CD14-positive monocyte (primary cell): ENCODE data around the gene FAM200B. TPM values are rescaled to one million over a fixed set of nuclear protein-coding genes. Genes with fewer than 3 reads are reported as not detected.

Experiments
- DNase-seq, 3 donors: peaks; one replicate each; pipeline ENCODE4 v3.0.0-alpha.2; 2011 to 2022
- H2AFZ ChIP-seq: 2 replicates; pipeline ENCODE4 v1.6.0; 2012; ENCODE audit warnings: mild to moderate bottlenecking, low read depth, low read length, inconsistent platforms; ENCODE audit not compliant: insufficient read depth, poor library complexity, severe bottlenecking
- H3K27ac ChIP-seq, 2 donors: 1 replicate in 1 of 2; 2 replicates in 1 of 2; pipeline ENCODE4 v1.5.1; 2012 to 2013; ENCODE audit warnings: low read length in 2 of 2, control low read depth in 1 of 2, inconsistent platforms in 1 of 2, low read depth in 1 of 2, mild to moderate bottlenecking in 1 of 2
- H3K27me3 ChIP-seq, 2 donors: one replicate each; pipeline versions ENCODE4 v1.6.0 to v1.6.1; 2011 to 2013; ENCODE audit warnings: low read length in 2 of 2; ENCODE audit not compliant: control insufficient read depth in 2 of 2, insufficient read depth in 2 of 2
- H3K36me3 ChIP-seq, 2 donors: replicated peaks in 1 of 2; 1 replicate in 1 of 2; 2 replicates in 1 of 2; pipeline versions ENCODE4 v1.5.1 to v1.6.1; 2012 to 2013; ENCODE audit warnings: low read length in 2 of 2, control low read depth in 1 of 2, inconsistent platforms in 1 of 2, mild to moderate bottlenecking in 1 of 2; ENCODE audit not compliant: insufficient read depth in 2 of 2, control insufficient read depth in 1 of 2
- H3K4me1 ChIP-seq, 2 donors: 1 replicate in 1 of 2; 2 replicates in 1 of 2; pipeline versions ENCODE4 v1.5.1 to v1.6.1; 2012 to 2013; ENCODE audit warnings: low read length in 2 of 2, control low read depth in 1 of 2, inconsistent platforms in 1 of 2, mild to moderate bottlenecking in 1 of 2, moderate library complexity in 1 of 2; ENCODE audit not compliant: insufficient read depth in 2 of 2, control insufficient read depth in 1 of 2
- H3K4me2 ChIP-seq: replicated peaks from 2 replicates; pipeline ENCODE3; 2012; ENCODE audit warnings: low read length, moderate library complexity, mild to moderate bottlenecking; ENCODE audit not compliant: poor library complexity, severe bottlenecking; ENCODE audit errors: extremely low read depth
- H3K4me3 ChIP-seq, 3 experiments: fragments of 200-600 bp in 1 of 3; sonication (generic) in 1 of 3; replicated peaks in 1 of 3; 1 replicate in 2 of 3; 2 replicates in 1 of 3; pipeline ENCODE4 v1.5.1; 2011 to 2013; ENCODE audit warnings: low read length in 3 of 3, mild to moderate bottlenecking in 3 of 3, control low read depth in 2 of 3, low read depth in 2 of 3, inconsistent platforms in 1 of 3, moderate library complexity in 1 of 3
- H3K79me2 ChIP-seq: 2 replicates; pipeline ENCODE4 v1.6.0; 2012; ENCODE audit warnings: mild to moderate bottlenecking, control low read depth, inconsistent platforms, low read length, moderate library complexity; ENCODE audit not compliant: insufficient read depth
- H3K9ac ChIP-seq: 2 replicates; pipeline ENCODE4 v1.6.0; 2017; ENCODE audit warnings: low read length, mild to moderate bottlenecking; ENCODE audit not compliant: insufficient read depth, poor library complexity, severe bottlenecking
- H3K9me3 ChIP-seq, 2 donors: replicated peaks in 1 of 2; 1 replicate in 1 of 2; 2 replicates in 1 of 2; pipeline versions ENCODE4 v1.5.1 to v1.6.1; 2012 to 2013; ENCODE audit warnings: low read length in 2 of 2, control low read depth in 1 of 2; ENCODE audit not compliant: control insufficient read depth in 1 of 2, insufficient read depth in 1 of 2
- H4K20me1 ChIP-seq: 2 replicates; pipeline ENCODE4 v1.6.0; 2012; ENCODE audit warnings: mild to moderate bottlenecking, low read length, control low read depth, moderate library complexity; ENCODE audit not compliant: insufficient read depth
- H3K27ac Mint-ChIP-seq, 7 donors: one replicate each; pipeline ENCODE4 v1.8.0; 2020; ENCODE audit warnings: mild to moderate bottlenecking in 7 of 7, mixed read lengths in 7 of 7, moderate library complexity in 6 of 7, inconsistent platforms in 2 of 7
- H3K27me3 Mint-ChIP-seq, 3 donors: one replicate each; pipeline ENCODE4 v1.8.0; 2021 to 2022; ENCODE audit warnings: low read depth in 3 of 3, mild to moderate bottlenecking in 3 of 3, mixed read lengths in 3 of 3, moderate library complexity in 3 of 3, inconsistent platforms in 1 of 3
- H3K36me3 Mint-ChIP-seq, 2 donors: one replicate each; pipeline ENCODE4 v1.8.0; 2020; ENCODE audit warnings: mixed read lengths in 2 of 2, inconsistent platforms in 1 of 2, mild to moderate bottlenecking in 1 of 2
- H3K4me1 Mint-ChIP-seq: one replicate; pipeline ENCODE4 v1.8.0; 2020; ENCODE audit warnings: mild to moderate bottlenecking, mixed read lengths
- H3K4me3 Mint-ChIP-seq, 2 donors: one replicate each; pipeline ENCODE4 v1.8.0; 2020; ENCODE audit warnings: mild to moderate bottlenecking in 2 of 2, mixed read lengths in 2 of 2, moderate library complexity in 1 of 2
- H3K9me3 Mint-ChIP-seq, 7 donors: one replicate each; pipeline ENCODE4 v1.8.0; 2020 to 2022; ENCODE audit warnings: mixed read lengths in 7 of 7, mild to moderate bottlenecking in 6 of 7, moderate library complexity in 6 of 7, inconsistent platforms in 2 of 7
- WGBS: methylation state at CpG from one replicate; pipeline ENCODE4 v1.1.5; 2013; ENCODE audit warnings: missing lambda C conversion rate; ENCODE audit not compliant: insufficient coverage; 5-methylcytosine and 5-hydroxymethylcytosine counted together
- intact Hi-C, 2 donors: fragments of 100-400 bp; cut with micrococcal nuclease; formaldehyde crosslinking; loops; one replicate each; pipeline versions ENCODE4 v1.15.0 to v1.15.1; 2023
- polyA plus RNA-seq, 3 donors: library from polyadenylated mRNA; depleted of rRNA in 1 of 3; unstranded in 2 of 3; stranded (reverse) in 1 of 3; fragments of 300-500 nt in 2 of 3; fragments of >200 nt in 1 of 3; fragmentation: Illumina TruSeq in 2 of 3; gene quantifications; 1 replicate in 2 of 3; 2 replicates in 1 of 3; pipeline ENCODE4 v1.2.3, GENCODE V29; 2012 to 2021
- TF ChIP-seq, protein P1 (sequence below): fragments of 200-600 bp; IDR thresholded peaks from one replicate; pipeline ENCODE4 v1.8.0; 2022; ENCODE audit warnings: antibody characterized with exemption, mild to moderate bottlenecking

The FAM200B gene
- polyA plus RNA-seq, 3 donors: 65.7 to 169 (median 151) TPM

DNA sequence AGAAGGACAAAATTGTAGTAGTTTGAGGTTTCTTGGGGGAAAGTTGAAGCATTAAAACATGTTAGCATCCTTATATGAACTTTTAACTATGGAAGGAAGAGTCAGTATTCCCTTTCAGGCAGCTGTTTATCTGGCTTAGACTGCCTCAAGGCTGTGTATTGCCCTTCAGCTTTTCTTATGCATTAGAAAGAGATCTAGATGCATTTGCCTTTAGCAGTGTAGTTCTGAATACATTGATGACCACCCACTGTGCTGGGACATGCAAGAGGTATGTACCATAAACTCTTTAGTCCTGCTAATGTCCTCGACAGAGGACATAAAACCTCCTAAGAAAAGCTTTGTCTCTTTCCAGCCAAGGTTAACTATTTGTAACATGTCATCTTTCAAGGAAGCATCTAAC, 2.9 kb downstream of the FAM200B start:
- Histone ChIP-seq H2AFZ (no peak overlapping the region), H4K20me1 (no peaks in the 10 kb centered on the region), H3K4me3 (peak overlapping the region in 1 of 3 experiments; percentile 96), H3K27ac (peak overlapping the region in 1 of 2 donors; percentile 39), H3K9ac (no peak overlapping the region), H3K4me2 (peak overlapping the region; percentile 92), H3K4me1 (peaks cover 62 to 89% of the 10 kb centered on the region in 2 donors), H3K9me3 (no peaks in the 10 kb centered on the region), H3K79me2 (peaks cover 99% of the 10 kb centered on the region), H3K27me3 (no peaks in the 10 kb centered on the region), H3K36me3 (peaks cover 7 to 26% of the 10 kb centered on the region in 2 donors)
- no peak for DNase-seq
- Mint-ChIP-seq H3K4me1 (peaks cover 70% of the 10 kb centered on the region), H3K27me3 (no peaks in the 10 kb centered on the region), H3K36me3 (peaks cover 32 to 45% of the 10 kb centered on the region in 2 donors), H3K9me3 (peaks cover 0 to 2% (median 0%) of the 10 kb centered on the region in 7 donors), H3K4me3 (peak overlapping the region in 1 of 2 donors; percentile 12), H3K27ac (peak overlapping the region in 4 of 7 donors; percentile 32 to 80 (median 56))
- no CpG with 5 or more reads among the region's 1 CpG for WGBS
- TF ChIP-seq, protein P1, sequence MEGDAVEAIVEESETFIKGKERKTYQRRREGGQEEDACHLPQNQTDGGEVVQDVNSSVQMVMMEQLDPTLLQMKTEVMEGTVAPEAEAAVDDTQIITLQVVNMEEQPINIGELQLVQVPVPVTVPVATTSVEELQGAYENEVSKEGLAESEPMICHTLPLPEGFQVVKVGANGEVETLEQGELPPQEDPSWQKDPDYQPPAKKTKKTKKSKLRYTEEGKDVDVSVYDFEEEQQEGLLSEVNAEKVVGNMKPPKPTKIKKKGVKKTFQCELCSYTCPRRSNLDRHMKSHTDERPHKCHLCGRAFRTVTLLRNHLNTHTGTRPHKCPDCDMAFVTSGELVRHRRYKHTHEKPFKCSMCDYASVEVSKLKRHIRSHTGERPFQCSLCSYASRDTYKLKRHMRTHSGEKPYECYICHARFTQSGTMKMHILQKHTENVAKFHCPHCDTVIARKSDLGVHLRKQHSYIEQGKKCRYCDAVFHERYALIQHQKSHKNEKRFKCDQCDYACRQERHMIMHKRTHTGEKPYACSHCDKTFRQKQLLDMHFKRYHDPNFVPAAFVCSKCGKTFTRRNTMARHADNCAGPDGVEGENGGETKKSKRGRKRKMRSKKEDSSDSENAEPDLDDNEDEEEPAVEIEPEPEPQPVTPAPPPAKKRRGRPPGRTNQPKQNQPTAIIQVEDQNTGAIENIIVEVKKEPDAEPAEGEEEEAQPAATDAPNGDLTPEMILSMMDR: no peak
- intact Hi-C loops: loop anchor here in 1 of 2 donors (5.0 kb wide), 1 partner anchor 37 kb away; no protein-coding TSS in a partner anchor

DNA sequence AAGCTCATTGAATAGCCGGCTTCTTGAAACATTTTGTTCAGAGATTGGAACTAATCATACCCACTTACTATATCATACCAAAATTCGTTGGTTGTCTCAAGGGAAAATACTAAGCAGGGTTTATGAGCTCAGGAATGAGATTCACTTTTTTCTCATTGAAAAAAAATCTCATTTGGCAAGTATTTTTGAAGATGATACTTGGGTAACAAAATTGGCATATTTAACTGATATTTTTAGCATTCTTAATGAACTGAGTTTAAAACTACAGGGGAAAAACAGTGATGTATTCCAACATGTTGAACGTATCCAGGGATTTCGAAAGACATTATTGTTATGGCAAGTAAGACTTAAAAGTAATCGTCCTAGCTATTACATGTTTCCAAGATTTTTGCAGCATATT, 6.4 kb downstream of the FAM200B start:
- no CpG with 5 or more reads among the region's 5 CpGs for WGBS
- TF ChIP-seq, protein P1: no peak

More for the DNA sequence above, 6.4 kb downstream of the FAM200B start:
- Mint-ChIP-seq H3K36me3 (peaks cover 32 to 46% of the 10 kb centered on the region in 2 donors), H3K4me3 (no peak overlapping the region), H3K9me3 (peaks cover 0 to 2% (median 0%) of the 10 kb centered on the region in 7 donors), H3K4me1 (peaks cover 86% of the 10 kb centered on the region), H3K27ac (peak overlapping the region in 6 of 7 donors; percentile 19 to 92 (median 70)), H3K27me3 (no peaks in the 10 kb centered on the region)
- Histone ChIP-seq H2AFZ (no peak overlapping the region), H3K79me2 (peaks cover 77% of the 10 kb centered on the region), H4K20me1 (no peaks in the 10 kb centered on the region), H3K9me3 (no peaks in the 10 kb centered on the region), H3K4me3 (no peak overlapping the region), H3K4me1 (peaks cover 77 to 100% of the 10 kb centered on the region in 2 donors), H3K27ac (peak overlapping the region in 1 of 2 donors; percentile 59), H3K27me3 (no peaks in the 10 kb centered on the region), H3K9ac (no peak overlapping the region), H3K4me2 (no peak overlapping the region), H3K36me3 (peaks cover 7 to 26% of the 10 kb centered on the region in 2 donors)
- intact Hi-C loops: no loop called here
- no peak for DNase-seq
